K562 (cell line): ENCODE results near the gene SLBP.

Experiments
- CBX1 ChIP-seq: sonication (generic); IDR thresholded peaks from 2 replicates; pipeline ENCODE4 v1.6.1; 2016; ENCODE audit warnings: antibody characterized with exemption, low read depth, mild to moderate bottlenecking
- CEBPB ChIP-seq: fragments of 450-650 bp; IDR thresholded peaks from 2 replicates; pipeline ENCODE4 v1.6.1; 2016; ENCODE audit warnings: missing genetic modification characterization, missing compliant biosample characterization
- FOSL1 ChIP-seq: fragments of 200-800 bp; sonication (Bioruptor generic); conservative IDR thresholded peaks from 2 replicates; pipeline ENCODE4 v1.6.1; 2016; ENCODE audit warnings: missing genetic modification characterization, missing compliant biosample characterization
- HCFC1 ChIP-seq: IDR thresholded peaks from 2 replicates; pipeline ENCODE4 v1.6.1; 2012; ENCODE audit warnings: low read depth, low read length, improper control_type of control experiment
- HIVEP1 ChIP-seq: fragments of 250-450 bp; sonication (Bioruptor Pico); IDR thresholded peaks from 2 replicates; pipeline ENCODE4 v1.4.0; 2020; ENCODE audit warnings: mild to moderate bottlenecking
- KAT2B ChIP-seq: IDR thresholded peaks from one replicate; pipeline ENCODE4 v1.6.1; 2012; ENCODE audit warnings: low read depth, mild to moderate bottlenecking, control low read depth, inconsistent platforms, low read length, moderate library complexity
- POLR2AphosphoS5 ChIP-seq: IDR thresholded peaks from 2 replicates; pipeline ENCODE4 v1.6.1; 2011; ENCODE audit warnings: mild to moderate bottlenecking, low read depth, low read length, moderate library complexity; ENCODE audit not compliant: control insufficient read depth, insufficient read depth
- RFX5 ChIP-seq: IDR thresholded peaks from 2 replicates; pipeline ENCODE4 v1.6.1; 2011; ENCODE audit warnings: low read depth, mild to moderate bottlenecking, improper control_type of control experiment, low read length
- RNF2 ChIP-seq: sonication (generic); IDR thresholded peaks from 2 replicates; pipeline ENCODE4 v1.6.1; 2016
- TF ChIP-seq, protein P1 (sequence below): fragments of 450-650 bp; formaldehyde crosslinking; IDR thresholded peaks from 2 replicates; pipeline ENCODE4 v1.4.0; 2020; ENCODE audit warnings: mild to moderate bottlenecking, moderate library complexity
- TF ChIP-seq, protein P2 (sequence below), 2 experiments: fragments of 450-650 bp in 1 of 2; sonication (generic) in 1 of 2; formaldehyde crosslinking; conservative IDR thresholded peaks; 2 replicates each; pipeline versions ENCODE4 v1.4.0 to v1.8.1; 2020 to 2022; ENCODE audit warnings: mild to moderate bottlenecking in 1 of 2, missing genetic modification reagents in 1 of 2
- TF ChIP-seq, protein P3 (sequence below): sonication (generic); formaldehyde crosslinking; IDR thresholded peaks from 2 replicates; pipeline ENCODE4 v1.8.1; 2022; ENCODE audit warnings: missing genetic modification reagents
- TF ChIP-seq, protein P4 (sequence below), 3 experiments: IDR thresholded peaks in 2 of 3; conservative IDR thresholded peaks in 1 of 3; 2 replicates each; pipeline ENCODE4 v1.5.1; 2011 to 2012; ENCODE audit warnings: low read length in 3 of 3, mild to moderate bottlenecking in 3 of 3, control low read depth in 2 of 3, improper control_type of control experiment in 1 of 3, inconsistent platforms in 1 of 3, low read depth in 1 of 3, mixed read lengths in 1 of 3, moderate library complexity in 1 of 3; ENCODE audit not compliant: insufficient read depth in 2 of 3

DNA sequence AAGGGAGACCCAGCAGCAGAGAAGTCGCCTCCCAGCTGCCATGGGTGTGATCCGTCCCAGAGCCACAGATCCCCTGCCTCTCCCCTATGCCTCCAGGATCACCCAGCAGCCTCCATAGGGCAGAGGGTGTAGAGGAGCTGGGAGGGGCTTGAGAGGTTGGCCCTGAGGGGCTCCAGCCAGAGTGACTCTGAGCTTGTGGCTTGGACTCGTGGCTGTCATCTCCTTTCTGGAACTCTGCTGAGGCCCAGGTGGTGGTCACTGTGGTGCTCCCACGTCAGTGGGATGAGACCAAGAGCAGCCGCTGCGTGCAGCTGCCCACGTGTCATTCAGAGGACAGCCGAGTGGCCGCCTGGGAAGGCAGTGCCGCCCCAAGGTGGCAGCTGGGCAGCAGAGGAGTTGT, 13.4 kb upstream of the SLBP start:
- TF ChIP-seq RNF2, result no peak
- TF ChIP-seq HCFC1, result no peak
- no peak for TF ChIP-seq CBX1
- TF ChIP-seq FOSL1, result no peak
- TF ChIP-seq KAT2B, result no peak
- TF ChIP-seq, protein P1, sequence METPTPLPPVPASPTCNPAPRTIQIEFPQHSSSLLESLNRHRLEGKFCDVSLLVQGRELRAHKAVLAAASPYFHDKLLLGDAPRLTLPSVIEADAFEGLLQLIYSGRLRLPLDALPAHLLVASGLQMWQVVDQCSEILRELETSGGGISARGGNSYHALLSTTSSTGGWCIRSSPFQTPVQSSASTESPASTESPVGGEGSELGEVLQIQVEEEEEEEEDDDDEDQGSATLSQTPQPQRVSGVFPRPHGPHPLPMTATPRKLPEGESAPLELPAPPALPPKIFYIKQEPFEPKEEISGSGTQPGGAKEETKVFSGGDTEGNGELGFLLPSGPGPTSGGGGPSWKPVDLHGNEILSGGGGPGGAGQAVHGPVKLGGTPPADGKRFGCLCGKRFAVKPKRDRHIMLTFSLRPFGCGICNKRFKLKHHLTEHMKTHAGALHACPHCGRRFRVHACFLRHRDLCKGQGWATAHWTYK (CRISPR knock-in tag), result no peak
- TF ChIP-seq CEBPB (tag), result no peak
- TF ChIP-seq, protein P2, sequence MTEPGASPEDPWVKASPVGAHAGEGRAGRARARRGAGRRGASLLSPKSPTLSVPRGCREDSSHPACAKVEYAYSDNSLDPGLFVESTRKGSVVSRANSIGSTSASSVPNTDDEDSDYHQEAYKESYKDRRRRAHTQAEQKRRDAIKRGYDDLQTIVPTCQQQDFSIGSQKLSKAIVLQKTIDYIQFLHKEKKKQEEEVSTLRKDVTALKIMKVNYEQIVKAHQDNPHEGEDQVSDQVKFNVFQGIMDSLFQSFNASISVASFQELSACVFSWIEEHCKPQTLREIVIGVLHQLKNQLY (CRISPR knock-in tag; conservative IDR thresholded peaks at IDR 0.05), result no peak
- TF ChIP-seq RFX5, result no peak
- no peak for TF ChIP-seq POLR2AphosphoS5
- no peak for TF ChIP-seq HIVEP1 (CRISPR knock-in tag)
- TF ChIP-seq, protein P3, sequence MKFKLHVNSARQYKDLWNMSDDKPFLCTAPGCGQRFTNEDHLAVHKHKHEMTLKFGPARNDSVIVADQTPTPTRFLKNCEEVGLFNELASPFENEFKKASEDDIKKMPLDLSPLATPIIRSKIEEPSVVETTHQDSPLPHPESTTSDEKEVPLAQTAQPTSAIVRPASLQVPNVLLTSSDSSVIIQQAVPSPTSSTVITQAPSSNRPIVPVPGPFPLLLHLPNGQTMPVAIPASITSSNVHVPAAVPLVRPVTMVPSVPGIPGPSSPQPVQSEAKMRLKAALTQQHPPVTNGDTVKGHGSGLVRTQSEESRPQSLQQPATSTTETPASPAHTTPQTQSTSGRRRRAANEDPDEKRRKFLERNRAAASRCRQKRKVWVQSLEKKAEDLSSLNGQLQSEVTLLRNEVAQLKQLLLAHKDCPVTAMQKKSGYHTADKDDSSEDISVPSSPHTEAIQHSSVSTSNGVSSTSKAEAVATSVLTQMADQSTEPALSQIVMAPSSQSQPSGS (CRISPR knock-in tag), result no peak
- TF ChIP-seq, protein P4, sequence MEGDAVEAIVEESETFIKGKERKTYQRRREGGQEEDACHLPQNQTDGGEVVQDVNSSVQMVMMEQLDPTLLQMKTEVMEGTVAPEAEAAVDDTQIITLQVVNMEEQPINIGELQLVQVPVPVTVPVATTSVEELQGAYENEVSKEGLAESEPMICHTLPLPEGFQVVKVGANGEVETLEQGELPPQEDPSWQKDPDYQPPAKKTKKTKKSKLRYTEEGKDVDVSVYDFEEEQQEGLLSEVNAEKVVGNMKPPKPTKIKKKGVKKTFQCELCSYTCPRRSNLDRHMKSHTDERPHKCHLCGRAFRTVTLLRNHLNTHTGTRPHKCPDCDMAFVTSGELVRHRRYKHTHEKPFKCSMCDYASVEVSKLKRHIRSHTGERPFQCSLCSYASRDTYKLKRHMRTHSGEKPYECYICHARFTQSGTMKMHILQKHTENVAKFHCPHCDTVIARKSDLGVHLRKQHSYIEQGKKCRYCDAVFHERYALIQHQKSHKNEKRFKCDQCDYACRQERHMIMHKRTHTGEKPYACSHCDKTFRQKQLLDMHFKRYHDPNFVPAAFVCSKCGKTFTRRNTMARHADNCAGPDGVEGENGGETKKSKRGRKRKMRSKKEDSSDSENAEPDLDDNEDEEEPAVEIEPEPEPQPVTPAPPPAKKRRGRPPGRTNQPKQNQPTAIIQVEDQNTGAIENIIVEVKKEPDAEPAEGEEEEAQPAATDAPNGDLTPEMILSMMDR (IDR thresholded peaks at IDR 0.05 in 2 of 3, conservative IDR thresholded peaks at IDR 0.05 in 1 of 3; ENCODE audit: insufficient read depth in 2 of 3, low read depth in 1 of 3, low read length in 3 of 3), result no peak
